ENCODE data around the gene ARF1. TPM values are rescaled to one million over a fixed set of nuclear protein-coding genes. Genes with fewer than 3 reads are reported as not detected.

ARF1 gene
- total RNA-seq, 1 donor from 2014 or later: 339 TPM

- peaks cover 12% of the 10 kb centered on the region for H3K36me3 Mint-ChIP-seq (ENCODE audit: low read depth)
- peak overlapping the region; percentile 92 for H3K4me3 Mint-ChIP-seq (ENCODE audit: unreplicated experiment)
- H3K4me1 Mint-ChIP-seq (ENCODE audit: low read depth): peaks cover 61% of the 10 kb centered on the region
- no peaks in the 10 kb centered on the region for H3K9me3 Mint-ChIP-seq (ENCODE audit: low read depth)
- peak; percentile 48 for TF ChIP-seq CTCF (IDR thresholded peaks at IDR 0.05)
- no peak for DNase-seq (ENCODE audit: low spot score)
- H3K27me3 Mint-ChIP-seq (ENCODE audit: low read depth): no peaks in the 10 kb centered on the region
- peak overlapping the region; percentile 96 for H3K27ac Mint-ChIP-seq (ENCODE audit: unreplicated experiment)
Observed at GRCh38 chr1:228083871-228084278, 1.4 kb downstream of the ARF1 start.

GRCh38 chr1:228084325-228084724 lies 1.8 kb downstream of the ARF1 start:
- H3K9me3 Mint-ChIP-seq (ENCODE audit: low read depth): no peaks in the 10 kb centered on the region
- peak overlapping the region; percentile 92 for H3K4me3 Mint-ChIP-seq (ENCODE audit: unreplicated experiment)
- TF ChIP-seq CTCF (IDR thresholded peaks at IDR 0.05): no peak
- peak overlapping the region; percentile 96 for H3K27ac Mint-ChIP-seq (ENCODE audit: unreplicated experiment)
- H3K36me3 Mint-ChIP-seq (ENCODE audit: low read depth): peaks cover 12% of the 10 kb centered on the region
- H3K4me1 Mint-ChIP-seq (ENCODE audit: low read depth): peaks cover 66% of the 10 kb centered on the region
- no peaks in the 10 kb centered on the region for H3K27me3 Mint-ChIP-seq (ENCODE audit: low read depth)
- DNase-seq (ENCODE audit: low spot score): no peak

GRCh38 chr1:228084797-228085196 lies 2.3 kb downstream of the ARF1 start:
- no peak for TF ChIP-seq CTCF (IDR thresholded peaks at IDR 0.05)
- Mint-ChIP-seq H3K27ac (ENCODE audit: unreplicated experiment) (peak overlapping the region; percentile 96), H3K9me3 (ENCODE audit: low read depth) (no peaks in the 10 kb centered on the region), H3K36me3 (ENCODE audit: low read depth) (peaks cover 12% of the 10 kb centered on the region), H3K4me3 (ENCODE audit: unreplicated experiment) (peak overlapping the region; percentile 92), H3K4me1 (ENCODE audit: low read depth) (peaks cover 70% of the 10 kb centered on the region), H3K27me3 (ENCODE audit: low read depth) (no peaks in the 10 kb centered on the region)
- DNase-seq (ENCODE audit: low spot score): no peak

GRCh38 chr1:228085287-228085951 lies 2.9 kb downstream of the ARF1 start:
- DNase-seq (ENCODE audit: low spot score): peak; percentile 12
- Mint-ChIP-seq H3K4me1 (ENCODE audit: low read depth) (peaks cover 77% of the 10 kb centered on the region), H3K9me3 (ENCODE audit: low read depth) (no peaks in the 10 kb centered on the region), H3K27me3 (ENCODE audit: low read depth) (no peaks in the 10 kb centered on the region), H3K36me3 (ENCODE audit: low read depth) (peaks cover 12% of the 10 kb centered on the region), H3K4me3 (ENCODE audit: unreplicated experiment) (peak overlapping the region; percentile 92), H3K27ac (ENCODE audit: unreplicated experiment) (peak overlapping the region; percentile 96)
- no peak for TF ChIP-seq CTCF (IDR thresholded peaks at IDR 0.05)

- Mint-ChIP-seq H3K4me3 (ENCODE audit: unreplicated experiment) (peak overlapping the region; percentile 50), H3K27ac (ENCODE audit: unreplicated experiment) (peak overlapping the region; percentile 93), H3K9me3 (ENCODE audit: low read depth) (no peaks in the 10 kb centered on the region), H3K4me1 (ENCODE audit: low read depth) (peaks cover 92% of the 10 kb centered on the region), H3K36me3 (ENCODE audit: low read depth) (peaks cover 12% of the 10 kb centered on the region), H3K27me3 (ENCODE audit: low read depth) (no peaks in the 10 kb centered on the region)
- no peak for DNase-seq (ENCODE audit: low spot score)
- no peak for TF ChIP-seq CTCF (IDR thresholded peaks at IDR 0.05)
Observed at GRCh38 chr1:228087771-228088251, 5.3 kb downstream of the ARF1 start.

Data from chondrocyte (in vitro differentiated cells).